Activated naive CD8-positive, alpha-beta T cell treated with anti-CD3 and anti-CD28 coated beads, Interleukin-2, amount 50 U/mL, for 16 hours (primary cell): ENCODE measurements around the gene FBXL14.

ENCODE experiments used
- DNase-seq: peaks from one replicate; pipeline ENCODE4 v3.0.0-alpha.2; 2020; ENCODE audit warnings: low read depth, low spot score

Gene FBXL14

GRCh38 chr12:1593174-1594005 is 991 bp downstream of the FBXL14 start:
- no peak for DNase-seq

GRCh38 chr12:1592444-1593173 is 1.8 kb downstream of the FBXL14 start:
- DNase-seq: peak; percentile 25

GRCh38 chr12:1591543-1591942 is 2.8 kb downstream of the FBXL14 start:
- no peak for DNase-seq

GRCh38 chr12:1591034-1591433 is 3.3 kb downstream of the FBXL14 start:
- DNase-seq: no peak

GRCh38 chr12:1590221-1590979 is 4.0 kb downstream of the FBXL14 start:
- DNase-seq: no peak

- DNase-seq: no peak
These were observed 5.8 kb downstream of the FBXL14 start for GRCh38 chr12:1588575-1588947.

GRCh38 chr12:1587927-1588574 is 6.3 kb downstream of the FBXL14 start:
- DNase-seq: no peak

GRCh38 chr12:1584326-1584725 is 10.1 kb downstream of the FBXL14 start:
- DNase-seq: no peak

- peak; percentile 34 for DNase-seq
These were observed 10.8 kb downstream of the FBXL14 start for GRCh38 chr12:1583421-1584078.

GRCh38 chr12:1582709-1583050 is 11.7 kb downstream of the FBXL14 start:
- DNase-seq: no peak

- no peak for DNase-seq
These were observed 12.2 kb downstream of the FBXL14 start for GRCh38 chr12:1581973-1582708.

- no peak for DNase-seq
These were observed 13.9 kb downstream of the FBXL14 start for GRCh38 chr12:1580526-1580925.

- no peak for DNase-seq
These were observed 14.5 kb downstream of the FBXL14 start for GRCh38 chr12:1579651-1580435.

GRCh38 chr12:1576410-1577241 is 17.8 kb downstream of the FBXL14 start:
- DNase-seq: no peak

GRCh38 chr12:1575408-1576401 is 18.7 kb downstream of the FBXL14 start:
- DNase-seq: no peak

- no peak for DNase-seq
These were observed 19.5 kb downstream of the FBXL14 start for GRCh38 chr12:1574865-1575259.

- no peak for DNase-seq
These were observed 20.2 kb downstream of the FBXL14 start for GRCh38 chr12:1573960-1574864.
